Smooth muscle cell (in vitro differentiated cells): ENCODE measurements around the gene MAP2K4. TPM values are rescaled to one million over a fixed set of nuclear protein-coding genes. Genes with fewer than 3 reads are reported as not detected.

Experiments used
- DNase-seq: peaks from one replicate; lab custom pipeline; 2025; ENCODE audit not compliant: unreplicated experiment; lab: John Stamatoyannopoulos, UW
- H2AFZ ChIP-seq: fragments of 200-600 bp; sonication (generic); 2 replicates; pipeline ENCODE4 v1.6.0; 2016; ENCODE audit warnings: antibody characterized with exemption, low read depth, mild to moderate bottlenecking
- H3F3A ChIP-seq: fragments of 200-600 bp; sonication (generic); 2 replicates; pipeline ENCODE4 v1.6.0; 2017; ENCODE audit warnings: antibody characterized with exemption, low read depth
- H3K27ac ChIP-seq: fragments of 200-600 bp; sonication (generic); 2 replicates; pipeline ENCODE4 v1.5.1; 2016; ENCODE audit warnings: low read depth, mild to moderate bottlenecking
- H3K27me3 ChIP-seq: fragments of 200-600 bp; sonication (generic); 2 replicates; pipeline ENCODE4 v1.6.1; 2016; ENCODE audit warnings: low read depth, mild to moderate bottlenecking
- H3K36me3 ChIP-seq: fragments of 200-600 bp; sonication (generic); 2 replicates; pipeline ENCODE4 v1.5.1; 2016; ENCODE audit warnings: low read depth
- H3K4me1 ChIP-seq: fragments of 200-600 bp; sonication (generic); 2 replicates; pipeline ENCODE4 v1.5.1; 2016; ENCODE audit warnings: low read depth
- H3K4me2 ChIP-seq: fragments of 200-600 bp; sonication (generic); 2 replicates; pipeline ENCODE4 v1.6.0; 2016; ENCODE audit warnings: mild to moderate bottlenecking
- H3K4me3 ChIP-seq: fragments of 200-600 bp; sonication (generic); 2 replicates; pipeline ENCODE4 v1.5.1; 2016; ENCODE audit warnings: mild to moderate bottlenecking
- H3K79me2 ChIP-seq: fragments of 200-600 bp; sonication (generic); 2 replicates; pipeline ENCODE4 v1.6.0; 2016; ENCODE audit warnings: low read depth, mild to moderate bottlenecking
- H3K9ac ChIP-seq: fragments of 200-600 bp; sonication (generic); 2 replicates; pipeline ENCODE4 v1.6.0; 2016; ENCODE audit warnings: low read depth
- H3K9me3 ChIP-seq: fragments of 200-600 bp; sonication (generic); replicated peaks from 2 replicates; pipeline ENCODE4 v1.5.1; 2016; ENCODE audit warnings: low read depth
- H4K20me1 ChIP-seq: fragments of 200-600 bp; sonication (generic); 2 replicates; pipeline ENCODE4 v1.6.0; 2016; ENCODE audit warnings: low read depth
- CTCF ChIP-seq: fragments of 200-600 bp; sonication (generic); IDR thresholded peaks from 2 replicates; pipeline ENCODE4 v1.5.1; 2017; ENCODE audit warnings: borderline replicate concordance, mild to moderate bottlenecking, antibody characterized with exemption; ENCODE audit not compliant: insufficient read depth, poor library complexity, severe bottlenecking
- WGBS: methylation state at CpG from one replicate; pipeline ENCODE4 v1.1.7; 2016; ENCODE audit warnings: low lambda C conversion rate; 5-methylcytosine and 5-hydroxymethylcytosine counted together
- polyA plus RNA-seq: library from polyadenylated mRNA; unstranded; fragments of >200 nt; fragmentation: Nextera tagmentation; extraction: Ambion mirVana; gene quantifications from 2 replicates; pipeline ENCODE4 v1.2.1, GENCODE V29; 2016
- total RNA-seq: library from RNA; depleted of rRNA; stranded (reverse); fragments of >200 nt; gene quantifications from 2 replicates; pipeline ENCODE4 v1.2.3, GENCODE V29; 2014

The MAP2K4 gene
- total and polyA plus RNA-seq, 2 experiments from 2014 or later: 33.0 to 54.9 TPM

GRCh38 chr17:12113156-12113555 is 92.5 kb downstream of the MAP2K4 start:
- no peak for DNase-seq
- Histone ChIP-seq H3K9me3 (no peaks in the 10 kb centered on the region), H3K4me3 (no peak overlapping the region), H3F3A (no peaks in the 10 kb centered on the region), H3K36me3 (peaks cover 12% of the 10 kb centered on the region), H4K20me1 (peaks cover 2% of the 10 kb centered on the region), H3K4me2 (no peak overlapping the region), H3K9ac (no peak overlapping the region), H3K27me3 (no peaks in the 10 kb centered on the region), H3K79me2 (no peaks in the 10 kb centered on the region), H3K27ac (no peak overlapping the region), H2AFZ (no peak overlapping the region), H3K4me1 (no peaks in the 10 kb centered on the region)
- TF ChIP-seq CTCF: no peak
- 86% methylated on average over 2 of the region's 2 CpGs for WGBS

- Histone ChIP-seq H3K36me3 (peaks cover 16% of the 10 kb centered on the region), H3F3A (no peaks in the 10 kb centered on the region), H3K4me3 (no peak overlapping the region), H3K9me3 (no peaks in the 10 kb centered on the region), H3K27ac (peak overlapping the region; percentile 0), H2AFZ (no peak overlapping the region), H3K4me2 (no peak overlapping the region), H3K27me3 (no peaks in the 10 kb centered on the region), H3K9ac (no peak overlapping the region), H3K4me1 (no peaks in the 10 kb centered on the region), H3K79me2 (no peaks in the 10 kb centered on the region), H4K20me1 (no peaks in the 10 kb centered on the region)
- 58% methylated on average over 3 of the region's 3 CpGs for WGBS
- DNase-seq: no peak
- no peak for TF ChIP-seq CTCF
Observed at GRCh38 chr17:12114686-12115418, 94.2 kb downstream of the MAP2K4 start.

DNA sequence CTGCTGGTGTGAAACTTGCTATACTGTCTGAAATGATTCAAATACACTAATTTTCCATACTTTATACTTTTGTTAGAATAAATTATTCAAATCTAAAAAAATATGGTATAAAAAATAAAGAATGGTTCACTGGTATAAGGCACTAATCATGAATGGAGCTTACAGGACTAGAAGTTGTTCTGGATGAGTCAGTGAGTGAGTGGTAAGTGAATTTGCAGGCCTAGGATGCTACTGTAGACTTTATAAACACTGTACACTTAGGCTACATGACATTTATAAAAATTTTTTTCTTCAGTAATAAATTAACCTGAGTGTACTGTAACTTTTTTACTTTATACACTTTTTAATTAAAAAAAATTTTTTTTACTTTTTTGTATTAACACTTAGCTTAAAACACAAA is 95.5 kb downstream of the MAP2K4 start:
- Histone ChIP-seq H4K20me1 (no peaks in the 10 kb centered on the region), H3K27ac (no peak overlapping the region), H3K4me1 (no peaks in the 10 kb centered on the region), H2AFZ (no peak overlapping the region), H3K9me3 (no peaks in the 10 kb centered on the region), H3K9ac (no peak overlapping the region), H3K36me3 (peaks cover 11% of the 10 kb centered on the region), H3K4me3 (no peak overlapping the region), H3K79me2 (no peaks in the 10 kb centered on the region), H3K4me2 (no peak overlapping the region), H3K27me3 (no peaks in the 10 kb centered on the region), H3F3A (no peaks in the 10 kb centered on the region)
- TF ChIP-seq CTCF: no peak
- no peak for DNase-seq

- peaks cover 8% of the 10 kb centered on the region for H4K20me1 ChIP-seq
- H3K27me3 ChIP-seq: no peaks in the 10 kb centered on the region
- no peak overlapping the region for H3K4me2 ChIP-seq
- H3K4me3 ChIP-seq: no peak overlapping the region
- no peaks in the 10 kb centered on the region for H3F3A ChIP-seq
- H3K36me3 ChIP-seq: peaks cover 4% of the 10 kb centered on the region
- 92% methylated on average over 3 of the region's 3 CpGs for WGBS
- H3K79me2 ChIP-seq: no peaks in the 10 kb centered on the region
- no peak overlapping the region for H3K9ac ChIP-seq
- TF ChIP-seq CTCF: no peak
- no peak overlapping the region for H2AFZ ChIP-seq
- H3K27ac ChIP-seq: no peak overlapping the region
- H3K4me1 ChIP-seq: no peaks in the 10 kb centered on the region
- DNase-seq: no peak
- no peaks in the 10 kb centered on the region for H3K9me3 ChIP-seq
Observed at GRCh38 chr17:12118617-12119016, 97.9 kb downstream of the MAP2K4 start.
